Cortex of kidney (tissue), 1 donor: Measurements from ENCODE around the gene RNASET2.

ENCODE experiments used
- DNase-seq: peaks from one replicate; lab custom pipeline; 2025; lab: John Stamatoyannopoulos, UW

Gene RNASET2, protein sequence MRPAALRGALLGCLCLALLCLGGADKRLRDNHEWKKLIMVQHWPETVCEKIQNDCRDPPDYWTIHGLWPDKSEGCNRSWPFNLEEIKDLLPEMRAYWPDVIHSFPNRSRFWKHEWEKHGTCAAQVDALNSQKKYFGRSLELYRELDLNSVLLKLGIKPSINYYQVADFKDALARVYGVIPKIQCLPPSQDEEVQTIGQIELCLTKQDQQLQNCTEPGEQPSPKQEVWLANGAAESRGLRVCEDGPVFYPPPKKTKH

DNA sequence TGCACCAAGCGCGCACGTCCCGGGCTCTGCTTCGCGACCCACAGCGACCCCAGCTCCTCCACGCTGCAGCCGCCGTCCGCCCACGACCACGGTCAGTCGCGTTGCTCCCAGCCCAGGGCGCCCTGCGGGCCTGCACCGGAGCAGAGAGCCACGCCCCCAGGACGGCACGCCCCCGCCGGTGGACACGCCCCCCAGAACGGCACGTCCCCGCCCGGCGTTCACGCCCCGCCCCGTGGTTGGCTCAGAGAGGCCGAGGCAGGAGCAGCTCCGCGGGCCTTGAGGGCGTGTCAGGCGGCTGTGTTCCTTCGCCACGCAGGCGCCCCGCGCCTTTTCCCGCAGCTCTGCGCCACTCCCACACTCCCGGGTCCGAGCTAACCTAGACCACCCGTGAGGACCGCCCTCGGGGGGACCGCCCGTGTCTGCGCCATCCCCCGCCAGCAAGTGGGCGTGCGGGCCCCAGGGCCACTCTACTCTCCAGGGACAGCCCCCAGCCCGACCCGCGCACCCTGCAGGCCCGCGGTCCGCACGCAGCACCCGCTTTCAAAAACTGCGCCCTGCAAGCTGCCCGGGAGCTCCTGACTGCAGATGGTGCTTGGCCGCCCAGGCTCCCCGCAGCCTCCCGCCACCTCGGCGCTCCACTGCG lies at the start of gene RNASET2:
Gene RNASET2, minus strand, starts transcription at position 107 of the 643 bp plus-strand sequence. CDS start 368 bp downstream, outside the sequence.
- peak; percentile 69 for DNase-seq

DNA sequence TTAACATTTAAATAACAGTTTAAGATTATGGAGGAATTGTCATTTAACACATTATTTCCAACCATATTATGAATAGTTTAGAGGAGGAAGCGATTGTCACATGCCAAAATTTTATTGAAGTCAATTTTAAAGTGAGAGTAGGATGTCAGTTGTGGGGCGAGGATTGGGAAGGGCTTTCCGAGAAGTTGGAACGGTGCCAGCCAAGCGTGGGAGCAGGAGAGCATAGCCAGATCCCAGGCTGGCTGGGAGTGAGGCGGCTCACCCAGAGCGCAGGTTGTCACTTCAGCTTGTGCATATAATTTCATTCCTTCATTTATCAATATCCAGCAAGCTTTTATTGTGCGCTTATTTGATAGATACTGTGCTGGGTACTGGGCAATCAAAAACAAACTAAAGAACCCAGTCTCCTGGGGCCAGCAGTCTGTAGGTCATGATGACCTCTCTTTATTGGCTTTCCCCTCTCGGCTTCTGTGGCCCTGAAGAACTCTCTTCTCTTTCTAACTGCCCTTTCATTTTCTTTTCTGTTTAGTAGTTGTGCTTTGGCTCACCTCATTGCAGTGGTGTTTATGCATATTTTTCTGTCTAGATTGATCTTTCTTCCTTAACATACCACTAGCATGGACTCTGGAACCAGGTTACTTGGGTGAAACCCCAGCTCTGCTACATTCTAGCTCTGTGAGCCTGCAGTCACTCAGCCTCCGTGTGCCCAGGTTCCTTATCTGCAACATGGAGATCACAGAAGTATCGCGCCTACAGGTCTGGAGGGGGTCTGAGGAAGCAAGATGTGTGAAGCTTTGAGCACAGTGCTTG lies 49.2 kb upstream of the RNASET2 start:
- no peak for DNase-seq

DNA sequence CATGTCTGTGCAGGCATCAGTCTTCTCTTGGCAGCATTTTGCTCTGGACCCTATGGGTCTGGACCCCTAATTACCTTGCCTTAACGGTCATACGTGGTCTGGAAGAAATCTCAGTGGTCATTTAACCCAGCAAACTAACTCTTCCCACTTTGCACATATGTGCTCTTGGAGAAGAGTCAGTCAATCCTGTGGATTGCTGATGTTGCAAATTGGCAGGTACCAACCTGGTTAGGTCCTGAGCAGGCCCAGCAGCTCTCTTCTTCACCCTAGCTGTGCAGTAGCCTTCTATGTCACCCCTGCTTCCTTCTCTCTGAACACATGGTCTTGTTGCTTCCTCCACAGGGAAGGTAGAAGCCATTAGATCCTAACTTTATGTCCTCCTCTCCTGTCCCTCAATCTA lies 44.4 kb upstream of the RNASET2 start:
- DNase-seq = no peak

DNA sequence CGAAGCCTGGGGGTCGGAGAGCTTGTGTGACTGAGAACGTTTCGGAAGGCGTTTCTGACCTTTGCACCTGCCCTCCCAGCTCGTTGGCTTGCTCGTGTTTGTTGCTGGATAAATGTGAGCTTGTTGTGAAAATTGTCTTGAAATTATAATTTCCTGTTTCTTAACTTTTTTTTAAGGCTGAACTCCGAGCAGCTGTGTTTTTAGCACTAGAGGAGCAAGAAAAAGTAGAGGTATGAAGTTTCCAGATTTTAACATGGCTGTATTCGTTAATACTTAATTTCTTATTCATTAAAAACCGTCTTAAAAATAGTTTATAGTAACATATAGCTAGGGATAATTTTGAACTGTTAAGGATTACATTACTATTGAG lies 43.5 kb upstream of the RNASET2 start:
- DNase-seq = no peak

DNA sequence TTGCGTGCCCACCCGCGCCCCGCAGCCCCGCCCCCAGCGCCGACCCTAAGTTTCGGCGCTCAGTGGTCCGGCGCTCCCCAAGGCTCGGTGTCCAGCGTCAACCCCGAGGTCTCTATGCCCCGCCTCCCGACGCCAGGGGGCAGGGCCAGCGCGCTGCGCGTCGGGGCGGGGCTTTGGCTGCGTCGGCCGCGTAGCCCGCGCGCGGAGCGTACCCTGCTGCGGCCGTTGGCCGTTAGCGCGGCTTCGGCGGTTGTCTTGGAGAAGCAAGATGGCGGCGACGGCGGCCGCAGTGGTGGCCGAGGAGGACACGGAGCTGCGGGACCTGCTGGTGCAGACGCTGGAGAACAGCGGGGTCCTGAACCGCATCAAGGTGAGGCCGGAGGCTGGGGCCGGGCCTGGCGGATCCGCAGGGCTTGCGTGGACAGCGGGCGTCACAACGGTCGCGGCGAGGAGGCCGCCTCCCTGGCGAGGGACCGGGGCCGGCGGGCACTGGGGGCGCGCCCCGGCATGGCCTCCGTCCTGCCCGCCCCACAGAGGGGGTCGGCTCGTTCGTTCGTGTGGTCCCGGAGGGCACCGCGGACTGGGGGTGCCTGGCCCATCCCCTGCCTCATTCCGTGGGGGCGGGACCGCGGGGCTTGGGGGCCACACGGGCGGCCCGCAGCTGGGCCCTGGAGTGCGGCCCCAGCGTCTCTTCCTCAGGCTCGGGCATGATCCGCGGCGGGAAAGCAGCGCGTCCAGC lies 43.0 kb upstream of the RNASET2 start, which contains the start of gene CEP43:
Gene CEP43, plus strand, starts transcription at position 253 of the 739 bp plus-strand sequence. Its CDS starts 16 bp downstream, at position 269.
- peak; percentile 82 for DNase-seq

DNA sequence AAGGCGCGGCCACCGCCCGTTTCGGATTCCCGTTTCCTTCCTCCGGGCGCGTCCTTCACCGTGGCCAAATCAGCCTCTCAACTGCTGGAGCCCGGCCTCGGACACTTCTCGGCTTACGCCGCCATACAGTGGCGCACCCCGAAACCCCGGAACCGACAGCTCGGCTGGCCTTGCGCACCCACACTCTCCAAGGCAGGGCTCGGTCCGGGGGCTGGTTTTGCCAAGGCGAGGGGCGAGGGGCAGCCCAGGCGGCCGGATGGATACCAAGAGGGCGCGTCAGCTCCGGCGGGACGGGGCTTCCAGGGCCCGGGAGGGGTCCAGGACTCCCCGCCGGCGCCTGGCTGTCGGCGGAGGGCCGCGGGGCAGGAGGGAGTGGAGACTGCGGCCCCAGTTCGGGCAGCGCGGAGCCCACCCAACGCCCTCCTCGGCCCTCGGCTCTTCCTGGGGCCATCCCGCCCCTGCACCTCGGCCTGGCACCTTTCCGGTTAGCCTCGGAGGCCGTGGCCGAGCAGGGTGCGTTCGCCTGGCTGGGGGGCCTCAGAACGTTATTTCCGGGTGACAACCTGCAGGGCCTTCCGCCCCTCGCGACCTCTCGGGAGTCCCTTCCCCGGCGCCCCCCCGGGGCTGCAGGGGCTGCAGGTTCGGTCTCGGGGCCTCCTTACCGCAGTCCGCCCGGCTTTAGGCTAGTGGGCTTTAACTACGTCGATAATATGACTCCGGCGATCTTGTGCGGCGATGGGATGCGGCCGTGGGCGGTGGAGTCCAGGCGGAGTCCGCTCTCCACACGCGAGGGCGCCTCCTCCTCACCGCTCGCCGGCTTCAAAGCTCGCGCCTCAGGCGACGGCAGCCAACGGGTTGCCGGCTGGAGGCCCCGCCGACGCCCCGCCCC lies 42.1 kb upstream of the RNASET2 start:
- DNase-seq = no peak

DNA sequence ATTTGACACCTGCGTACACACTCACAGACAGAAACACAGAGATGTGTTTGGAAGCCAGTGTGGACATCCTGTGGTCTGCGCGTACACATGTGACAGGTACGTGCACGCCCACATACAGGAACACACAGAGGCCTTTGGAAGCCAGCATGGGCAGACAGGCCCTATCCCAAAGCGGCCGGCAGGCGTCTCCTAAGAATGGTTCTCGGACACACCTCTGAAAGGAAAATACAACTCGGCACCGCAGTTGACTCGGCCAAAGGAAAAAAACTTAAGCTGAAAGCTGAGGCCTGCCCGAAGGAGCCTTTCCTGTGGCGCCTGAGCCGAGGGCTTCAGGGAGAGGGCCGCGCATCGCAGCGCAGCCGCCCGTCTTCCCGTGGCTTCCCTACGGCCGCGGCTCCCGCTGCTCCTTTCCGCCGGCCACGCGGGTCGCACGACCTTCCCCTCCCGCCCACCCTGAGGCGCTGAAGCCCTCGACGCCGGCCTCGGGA lies 41.5 kb upstream of the RNASET2 start:
- no peak for DNase-seq

DNA sequence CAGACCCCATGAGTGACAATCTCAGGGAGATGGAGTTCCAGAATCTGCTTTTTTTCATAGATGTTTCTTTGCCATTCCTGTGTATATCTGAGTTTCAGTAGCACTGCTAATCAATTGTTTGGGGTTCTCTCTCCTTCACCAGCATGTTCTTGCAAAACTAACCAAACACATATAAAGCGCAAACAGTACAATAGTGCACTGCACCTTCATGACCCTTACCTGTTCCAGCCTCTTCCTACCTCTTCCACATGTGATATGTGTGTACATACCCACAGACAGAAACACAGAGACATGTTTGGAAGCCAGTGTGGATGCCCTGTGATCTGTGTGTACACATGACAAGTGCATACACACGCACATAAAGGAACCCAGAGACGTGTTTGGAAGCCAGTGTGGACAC lies 41.0 kb upstream of the RNASET2 start:
- no peak for DNase-seq

DNA sequence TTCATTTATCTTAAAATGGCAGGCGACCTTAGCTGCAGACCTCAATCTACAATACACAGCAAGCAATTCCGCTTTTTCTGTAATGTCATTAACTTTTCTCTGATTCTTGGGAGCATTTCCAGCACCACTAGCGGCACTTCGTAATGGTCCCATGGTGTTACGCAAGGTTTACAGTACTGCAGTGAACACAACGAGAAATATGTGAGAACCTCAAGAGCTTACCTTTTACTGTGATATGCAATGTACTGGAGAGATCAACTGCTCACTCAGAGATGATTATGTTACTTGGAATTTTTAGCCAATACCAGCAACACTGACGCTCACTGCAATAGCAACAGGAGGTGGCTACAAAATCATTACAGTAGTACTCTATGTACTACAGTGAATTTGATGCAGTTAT lies 40.1 kb upstream of the RNASET2 start:
- no peak for DNase-seq

DNA sequence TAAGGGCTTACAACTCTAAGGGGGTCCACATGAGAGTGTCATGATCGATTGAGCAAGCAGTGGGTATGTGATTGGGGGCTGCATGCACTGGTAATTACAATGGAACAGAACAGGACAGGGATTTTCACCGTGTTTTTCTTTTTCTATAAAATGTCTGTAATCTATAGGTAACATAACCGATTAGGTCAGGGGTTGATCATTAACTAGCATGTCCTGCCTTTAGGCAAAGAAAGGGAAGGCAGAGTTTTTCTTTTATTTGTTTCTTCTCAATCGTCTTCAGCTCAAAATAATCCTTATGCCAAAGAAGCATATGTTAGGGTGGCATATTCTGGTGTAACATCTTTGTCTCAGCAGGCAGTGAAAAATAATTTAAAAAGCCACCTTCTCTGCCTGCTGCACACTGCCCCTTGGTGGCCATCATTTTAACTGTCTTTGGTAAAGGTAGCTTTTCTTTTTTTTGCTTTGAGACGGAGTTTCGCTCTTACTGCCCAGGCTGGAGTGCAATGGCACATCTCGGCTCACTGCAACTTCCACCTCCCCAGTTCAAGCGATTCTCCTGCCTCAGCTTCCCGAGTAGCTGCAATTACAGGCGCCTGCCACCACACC lies 33.2 kb upstream of the RNASET2 start:
- no peak for DNase-seq

DNA sequence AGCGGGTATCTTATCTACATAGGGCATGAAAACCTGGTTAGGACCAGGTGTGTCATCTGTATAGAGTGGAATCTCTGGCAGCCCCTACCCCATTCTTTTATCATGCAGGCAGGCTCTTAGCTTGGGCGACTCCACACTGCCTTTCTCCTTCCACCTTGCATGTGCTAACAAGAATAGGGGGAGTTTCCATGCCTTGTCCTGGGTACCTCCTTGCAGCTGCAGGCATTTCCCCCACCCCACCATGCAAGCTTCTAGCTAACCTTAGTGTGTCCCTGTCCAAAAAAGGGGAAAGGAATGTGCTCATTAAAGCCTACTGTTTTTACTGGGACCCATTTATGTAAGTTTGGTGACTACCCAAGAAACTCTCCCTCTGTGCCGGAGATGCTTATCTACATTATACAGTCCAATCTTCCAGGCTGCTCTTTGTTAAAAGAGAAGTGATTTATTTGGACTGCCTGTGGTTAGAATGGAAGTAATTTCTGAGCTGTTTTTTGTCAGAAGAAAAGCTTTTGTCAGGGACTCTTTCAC lies 32.4 kb upstream of the RNASET2 start:
- DNase-seq = no peak

DNA sequence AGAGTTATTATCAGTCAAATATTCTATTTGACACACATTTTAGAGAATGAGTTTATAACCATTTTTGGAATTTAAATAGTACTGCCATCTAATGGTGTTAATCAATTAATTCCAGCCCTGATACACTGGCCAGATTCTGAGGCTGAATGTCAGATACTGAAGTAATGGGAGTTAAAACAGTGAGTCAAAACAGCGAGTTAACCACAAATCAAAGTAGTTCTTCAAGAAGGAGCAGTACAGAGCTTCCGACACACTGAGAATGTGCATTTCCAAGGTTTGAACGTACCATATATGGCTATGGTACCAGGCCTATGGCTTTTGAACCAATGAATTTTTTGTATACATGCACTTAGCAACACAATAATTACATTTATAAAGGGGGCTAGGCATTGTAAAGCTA lies 31.6 kb upstream of the RNASET2 start:
- DNase-seq = no peak

DNA sequence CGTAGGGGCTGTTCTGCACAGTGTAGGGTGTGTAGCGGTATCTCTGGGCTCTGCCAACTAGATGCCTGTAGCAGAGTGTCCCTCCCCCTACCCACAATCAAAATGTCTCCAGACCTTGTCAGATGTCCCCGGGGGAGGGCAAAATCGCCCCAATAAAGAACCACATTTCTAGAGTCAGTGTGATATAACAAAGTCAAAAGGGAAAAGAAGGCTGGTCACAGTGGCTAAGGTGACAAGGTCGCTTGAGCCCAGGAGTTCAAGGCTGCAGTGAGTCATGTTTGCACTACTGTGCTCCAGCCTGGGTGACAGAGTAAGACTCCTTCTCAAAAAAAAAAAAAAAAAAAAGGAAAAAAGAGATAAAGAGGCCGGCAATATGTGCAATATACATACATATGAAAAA lies 31.1 kb upstream of the RNASET2 start:
- no peak for DNase-seq

DNA sequence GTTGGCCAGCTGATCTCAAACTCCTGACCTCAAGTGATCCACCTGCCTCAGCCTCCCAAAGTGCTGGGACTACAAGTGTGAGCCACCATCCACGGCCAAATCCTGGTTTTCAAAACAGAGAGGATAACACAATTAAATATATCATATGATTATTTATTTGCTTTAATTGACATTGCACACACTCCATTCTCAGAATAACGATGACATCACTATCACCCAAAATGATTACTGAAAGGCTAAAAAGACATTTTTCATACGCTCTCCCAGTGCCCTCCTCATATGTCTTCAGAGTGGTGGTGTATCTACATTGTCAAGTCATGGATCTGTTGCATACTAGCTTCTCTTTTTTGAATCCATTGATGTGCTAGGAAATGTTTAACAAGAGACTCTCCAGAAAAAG lies 24.4 kb upstream of the RNASET2 start:
- DNase-seq = no peak

DNA sequence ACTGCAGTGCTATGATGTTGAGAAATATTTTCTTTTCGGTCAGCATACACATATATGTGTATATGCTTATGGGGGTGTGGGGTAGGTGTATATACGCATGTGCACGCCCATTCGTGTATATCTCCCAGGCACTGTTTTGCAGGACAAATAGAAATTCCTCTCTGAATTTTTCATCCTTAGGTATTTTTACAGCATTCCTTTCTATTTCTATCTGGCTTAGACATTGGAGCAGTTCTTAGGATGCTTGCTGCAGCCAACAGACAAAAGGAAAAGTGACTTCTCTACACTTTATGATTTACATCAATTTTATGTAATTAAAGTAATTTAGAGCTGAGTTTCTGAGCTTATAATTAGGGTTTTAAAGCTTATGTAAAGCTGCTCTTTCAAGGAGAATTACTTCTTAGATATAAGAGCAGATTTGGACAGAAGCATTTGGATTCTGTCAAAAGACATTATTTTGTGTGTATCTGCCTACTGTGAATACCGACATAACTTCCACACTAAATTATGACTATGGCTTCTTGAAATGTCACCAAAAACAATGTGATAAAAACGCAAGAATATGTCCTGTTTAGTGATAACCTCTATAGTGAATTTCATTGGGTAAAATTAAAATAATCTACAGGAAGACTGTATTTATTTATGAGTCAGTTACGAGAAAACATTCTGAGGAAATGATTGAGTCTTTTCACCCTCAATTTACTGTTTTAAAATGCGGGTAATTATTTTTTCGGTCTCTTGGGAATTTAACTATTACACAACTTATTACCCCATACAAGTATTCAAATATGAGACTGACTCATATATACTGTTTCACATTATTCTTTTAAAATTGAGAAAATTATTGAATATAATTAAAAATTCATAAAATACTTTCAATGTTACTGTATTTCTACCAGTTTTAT lies 21.5 kb upstream of the RNASET2 start:
- DNase-seq = no peak

DNA sequence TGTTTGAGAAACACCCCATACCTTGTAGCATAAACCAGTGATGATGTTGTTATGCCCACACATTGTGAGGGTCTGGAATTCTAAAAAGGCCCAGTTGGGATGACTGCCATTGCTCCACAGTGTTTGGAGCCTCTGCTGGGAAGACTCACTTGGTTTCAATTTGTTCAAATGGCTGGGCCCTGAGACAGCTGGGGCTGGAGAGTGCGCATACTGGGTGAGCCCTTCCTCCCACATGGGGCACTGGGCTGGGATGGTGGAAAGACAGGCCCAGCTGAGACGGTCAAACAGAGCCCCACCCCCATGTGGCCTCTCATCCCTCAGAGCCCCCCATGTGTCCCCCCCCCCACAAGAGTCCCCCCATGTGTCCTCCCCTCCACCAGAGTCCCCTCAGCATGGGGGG lies 20.3 kb upstream of the RNASET2 start:
- DNase-seq = no peak

DNA sequence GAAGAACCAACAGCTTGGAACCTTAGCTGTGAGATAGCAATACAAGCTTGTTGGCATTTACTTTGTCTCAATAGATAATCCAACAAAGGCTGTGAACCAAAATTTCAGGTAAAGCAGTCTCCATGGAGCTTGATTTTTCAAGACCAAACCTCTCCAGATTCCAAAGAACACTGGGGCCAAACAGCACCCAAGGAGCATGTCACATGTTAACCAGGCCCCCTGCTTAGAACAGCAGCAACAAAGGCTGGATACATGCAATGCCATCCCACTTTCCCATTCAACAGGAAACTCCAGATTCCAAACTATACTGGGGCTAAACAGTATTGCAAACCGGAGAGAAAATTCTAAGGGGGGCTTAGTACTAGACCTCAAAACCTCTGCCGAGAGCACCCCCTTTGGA lies 15.8 kb upstream of the RNASET2 start:
- DNase-seq = no peak

DNA sequence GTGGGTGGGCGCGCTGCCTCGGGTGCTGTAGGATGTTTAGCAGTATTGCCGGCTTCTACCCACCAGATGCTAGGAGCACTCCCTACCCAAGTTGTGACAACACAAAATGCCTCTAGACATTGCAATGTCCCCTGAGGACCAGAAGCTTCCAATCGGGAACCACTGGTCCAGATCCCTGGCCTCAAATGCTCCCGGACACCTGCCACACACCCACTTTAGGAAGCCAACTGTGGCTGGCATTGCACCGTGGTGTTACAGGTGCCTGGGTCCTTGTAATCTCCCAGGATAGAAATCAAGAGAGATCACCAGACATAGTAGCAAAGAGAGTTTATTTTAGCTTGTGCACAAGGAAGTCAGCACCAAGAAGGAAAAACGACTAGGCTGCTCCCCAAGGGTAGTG lies 14.9 kb upstream of the RNASET2 start:
- no peak for DNase-seq

DNA sequence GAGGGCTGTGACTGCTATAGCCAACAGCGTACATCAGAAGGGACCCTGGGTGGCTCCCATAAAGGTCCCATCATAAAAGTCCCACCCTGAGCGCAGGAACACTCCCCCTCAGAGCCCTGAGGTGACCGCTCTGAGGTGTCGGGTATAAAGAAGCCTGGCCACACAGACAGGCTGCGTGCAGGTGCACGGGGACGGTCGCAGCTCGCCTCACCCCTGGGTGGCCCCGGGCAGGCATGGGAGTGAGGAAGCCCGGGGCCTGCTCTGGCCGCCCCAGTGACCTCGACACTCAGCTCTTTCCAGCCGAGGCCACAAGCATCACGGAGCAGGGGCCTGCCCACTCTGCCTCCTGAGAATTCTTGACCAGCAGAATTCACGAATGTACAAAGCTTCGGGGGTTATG lies 14.4 kb upstream of the RNASET2 start:
- DNase-seq = no peak
